Measurements from ENCODE around the gene PARP16. TPM values are rescaled to one million over a fixed set of nuclear protein-coding genes. Genes with fewer than 3 reads are reported as not detected.
A peak's percentile ranks its signal among the peaks of the same experiment; 100 is the strongest.

Gene PARP16
- total RNA-seq, 4 donors from 2014 or later: 5.7 to 8.6 (median 6.3) TPM

DNA sequence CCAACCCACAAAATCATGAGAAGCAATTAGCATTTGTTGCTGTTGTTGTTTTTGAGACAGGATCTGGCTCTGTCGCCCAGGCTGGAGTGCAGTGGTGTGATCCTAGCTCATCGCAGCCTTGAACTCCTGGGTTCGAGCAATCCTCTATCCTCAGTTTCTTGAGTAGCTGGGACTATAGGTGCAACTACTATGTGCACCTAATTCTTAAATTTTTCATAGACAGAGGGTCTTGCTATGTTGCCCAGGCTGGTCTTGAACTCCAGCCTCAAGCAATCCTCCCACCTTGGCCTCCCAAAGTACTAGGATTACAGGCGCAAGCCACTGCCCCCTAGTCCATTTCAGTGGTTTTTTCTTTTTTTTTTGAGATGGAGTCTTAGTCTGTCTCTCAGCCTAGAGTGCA, 18.3 kb downstream of the PARP16 start:
- intact Hi-C loops (cut with DNase I): no loop called here
- H3K27ac ChIP-seq: no peak overlapping the region
- H3K36me3 ChIP-seq: peaks cover 0 to 51% (median 0%) of the 10 kb centered on the region in 3 donors
- 96 to 98% methylated on average over 4 of the region's 4 CpGs for WGBS, 2 donors
- no peak for DNase-seq
- H3K27me3 ChIP-seq: no peaks in the 10 kb centered on the region
- no peak overlapping the region for H3K4me3 ChIP-seq
- no peak for TF ChIP-seq POLR2A (IDR thresholded peaks at IDR 0.05)
- TF ChIP-seq, protein P1, sequence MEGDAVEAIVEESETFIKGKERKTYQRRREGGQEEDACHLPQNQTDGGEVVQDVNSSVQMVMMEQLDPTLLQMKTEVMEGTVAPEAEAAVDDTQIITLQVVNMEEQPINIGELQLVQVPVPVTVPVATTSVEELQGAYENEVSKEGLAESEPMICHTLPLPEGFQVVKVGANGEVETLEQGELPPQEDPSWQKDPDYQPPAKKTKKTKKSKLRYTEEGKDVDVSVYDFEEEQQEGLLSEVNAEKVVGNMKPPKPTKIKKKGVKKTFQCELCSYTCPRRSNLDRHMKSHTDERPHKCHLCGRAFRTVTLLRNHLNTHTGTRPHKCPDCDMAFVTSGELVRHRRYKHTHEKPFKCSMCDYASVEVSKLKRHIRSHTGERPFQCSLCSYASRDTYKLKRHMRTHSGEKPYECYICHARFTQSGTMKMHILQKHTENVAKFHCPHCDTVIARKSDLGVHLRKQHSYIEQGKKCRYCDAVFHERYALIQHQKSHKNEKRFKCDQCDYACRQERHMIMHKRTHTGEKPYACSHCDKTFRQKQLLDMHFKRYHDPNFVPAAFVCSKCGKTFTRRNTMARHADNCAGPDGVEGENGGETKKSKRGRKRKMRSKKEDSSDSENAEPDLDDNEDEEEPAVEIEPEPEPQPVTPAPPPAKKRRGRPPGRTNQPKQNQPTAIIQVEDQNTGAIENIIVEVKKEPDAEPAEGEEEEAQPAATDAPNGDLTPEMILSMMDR (IDR thresholded peaks at IDR 0.05): no peak
- H3K4me1 ChIP-seq: peaks cover 0 to 11% (median 0%) of the 10 kb centered on the region in 3 donors
- H3K9me3 ChIP-seq: no peaks in the 10 kb centered on the region

DNA sequence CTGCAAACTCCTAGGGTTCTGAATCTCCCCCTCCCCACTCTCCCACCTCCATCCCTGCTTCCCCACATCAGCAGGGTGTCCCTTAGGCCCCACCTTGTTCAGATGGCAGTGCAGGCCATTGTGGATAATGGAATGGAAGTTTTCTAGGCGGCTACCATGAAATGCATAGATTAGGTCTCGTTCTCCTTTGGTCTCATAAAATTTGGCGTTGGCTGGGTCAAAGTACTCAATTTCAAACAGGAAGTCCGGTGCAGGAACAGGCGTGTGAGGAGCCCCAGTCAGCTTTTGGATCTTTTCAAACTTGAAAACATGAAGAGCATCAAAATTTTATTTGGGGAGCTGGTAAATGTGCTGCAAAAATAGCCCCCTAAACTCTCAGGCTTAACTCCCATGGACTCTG, 20.2 kb downstream of the PARP16 start:
- Histone ChIP-seq H3K9me3 (no peaks in the 10 kb centered on the region), H3K27me3 (no peaks in the 10 kb centered on the region), H3K27ac (no peak overlapping the region), H3K4me3 (no peak overlapping the region), H3K36me3 (peaks cover 0 to 66% (median 8%) of the 10 kb centered on the region in 3 donors), H3K4me1 (peaks cover 0 to 12% (median 0%) of the 10 kb centered on the region in 3 donors)
- intact Hi-C loops (cut with DNase I): no loop called here
- WGBS, 2 donors: 87 to 95% methylated on average over 5 of the region's 5 CpGs
- no peak for DNase-seq
- TF ChIP-seq, protein P1 (IDR thresholded peaks at IDR 0.05): no peak

DNA sequence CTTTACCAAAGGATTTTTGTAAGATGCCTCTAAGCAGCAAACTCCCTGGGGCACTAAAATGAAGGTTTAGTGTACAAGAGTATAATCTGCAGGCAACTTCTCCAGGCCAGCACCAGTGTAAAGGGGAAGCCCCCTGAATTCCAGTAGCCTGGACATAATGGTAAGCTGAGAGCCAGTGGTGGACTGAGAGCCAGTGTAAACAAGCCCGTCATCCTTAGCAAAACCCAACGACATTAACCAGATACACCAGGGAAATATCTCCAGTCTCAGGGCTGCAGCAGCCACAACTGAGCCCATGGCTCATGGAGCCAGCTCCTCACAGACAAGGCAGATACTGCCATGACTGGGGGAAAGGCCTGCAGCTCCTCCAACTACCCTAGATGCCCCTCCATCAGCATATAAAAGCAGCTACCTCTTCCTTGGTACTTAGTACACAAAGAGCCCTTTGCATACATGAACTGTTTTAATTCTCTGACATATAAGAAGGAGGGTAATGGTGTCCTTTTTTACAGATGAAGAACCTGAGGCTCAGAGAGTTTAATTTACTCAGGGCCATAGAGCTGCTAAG, 21.7 kb downstream of the PARP16 start:
- Histone ChIP-seq H3K36me3 (peaks cover 0 to 71% (median 8%) of the 10 kb centered on the region in 3 donors), H3K4me3 (no peak overlapping the region), H3K9me3 (no peaks in the 10 kb centered on the region), H3K27ac (peak overlapping the region in 1 of 4 donors; percentile 19), H3K4me1 (peaks cover 0 to 8% (median 0%) of the 10 kb centered on the region in 3 donors), H3K27me3 (no peaks in the 10 kb centered on the region)
- 68 to 78% methylated on average over 2 of the region's 2 CpGs for WGBS, 2 donors
- DNase-seq: no peak
- intact Hi-C loops (cut with DNase I): no loop called here
- TF ChIP-seq POLR2A (IDR thresholded peaks at IDR 0.05): no peak
- TF ChIP-seq, protein P1 (IDR thresholded peaks at IDR 0.05): no peak

DNA sequence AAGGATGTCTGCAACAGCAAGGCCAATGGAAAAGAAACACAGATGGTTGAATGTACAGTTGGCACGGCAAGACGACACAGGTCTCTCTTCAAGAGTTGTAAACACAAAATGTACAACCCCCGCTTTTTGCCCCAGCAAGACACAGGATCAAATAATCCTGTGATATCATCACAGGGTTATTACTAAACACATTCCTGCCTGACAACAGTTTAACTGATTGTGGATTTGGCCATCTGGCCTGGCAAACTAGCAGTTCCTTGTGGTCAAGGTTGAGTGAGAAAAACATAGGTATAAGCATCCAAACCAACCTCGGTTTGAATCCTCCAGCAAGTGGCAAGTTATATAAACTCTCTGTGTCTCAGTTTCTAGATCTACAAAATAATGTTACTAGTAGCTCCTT, 23.4 kb downstream of the PARP16 start:
- H3K27ac ChIP-seq: no peak overlapping the region
- H3K4me3 ChIP-seq: no peak overlapping the region
- H3K9me3 ChIP-seq: no peaks in the 10 kb centered on the region
- no peaks in the 10 kb centered on the region for H3K27me3 ChIP-seq
- no peak for DNase-seq
- H3K4me1 ChIP-seq: peaks cover 0 to 13% (median under 1%) of the 10 kb centered on the region in 3 donors
- WGBS, 2 donors: 74 to 87% methylated on average over 4 of the region's 4 CpGs
- peaks cover 0 to 71% (median 8%) of the 10 kb centered on the region in 3 donors for H3K36me3 ChIP-seq
- intact Hi-C loops (cut with DNase I): no loop called here
- TF ChIP-seq, protein P1 (IDR thresholded peaks at IDR 0.05): no peak
- TF ChIP-seq POLR2A (IDR thresholded peaks at IDR 0.05): no peak

DNA sequence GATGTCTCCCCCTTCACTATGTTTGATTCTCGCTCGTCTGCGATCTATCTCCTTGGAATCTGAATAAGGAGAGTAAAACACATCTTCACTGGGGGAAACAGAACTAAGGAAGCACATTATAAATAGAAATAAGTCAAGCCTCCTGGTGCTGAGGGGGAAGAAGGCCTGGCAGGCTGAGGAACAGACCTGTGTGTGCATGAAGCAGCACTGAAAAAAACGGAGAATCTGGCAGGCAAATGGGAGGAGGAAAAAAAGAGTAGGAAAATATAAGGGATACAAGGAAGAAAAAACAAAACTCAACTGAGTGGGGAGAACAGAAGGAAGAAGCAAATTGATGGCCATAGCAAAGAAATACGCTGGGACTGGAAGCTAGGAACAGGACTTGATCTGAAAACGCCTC, 25.7 kb downstream of the PARP16 start:
- Histone ChIP-seq H3K4me3 (no peak overlapping the region), H3K27me3 (no peaks in the 10 kb centered on the region), H3K9me3 (no peaks in the 10 kb centered on the region), H3K36me3 (peaks cover 0 to 80% (median 8%) of the 10 kb centered on the region in 3 donors), H3K27ac (peak overlapping the region in 3 of 4 donors; percentile 72 to 90 (median 87)), H3K4me1 (peaks cover 0 to 28% (median 12%) of the 10 kb centered on the region in 3 donors)
- WGBS, 2 donors: 90 to 92% methylated on average over 6 of the region's 6 CpGs
- DNase-seq: no peak
- intact Hi-C loops (cut with DNase I): no loop called here
- TF ChIP-seq, protein P1 (IDR thresholded peaks at IDR 0.05): no peak
- no peak for TF ChIP-seq POLR2A (IDR thresholded peaks at IDR 0.05)

All from esophagus squamous epithelium (tissue), 5 donors.